Spleen (tissue), 11 donors: ENCODE measurements around the gene ATP7B. TPM values are rescaled to one million over a fixed set of nuclear protein-coding genes. Genes with fewer than 3 reads are reported as not detected.
A peak's percentile ranks its signal among the peaks of the same experiment; 100 is the strongest.

ENCODE experiments used
- DNase-seq: peaks from one replicate; pipeline ENCODE4 v3.0.0-alpha.2; 2020
- H3K27ac ChIP-seq, 8 donors: fragments of 200-600 bp; sonication (generic) in 7 of 8; 1 replicate in 4 of 8; 2 replicates in 4 of 8; pipeline versions ENCODE4 v1.5.0 to v1.8.0; 2016 to 2021; ENCODE audit warnings: inconsistent platforms in 4 of 8, mild to moderate bottlenecking in 4 of 8, moderate library complexity in 1 of 8
- H3K27me3 ChIP-seq, 7 donors: fragments of 200-600 bp; sonication (generic) in 6 of 7; replicated peaks in 1 of 7; 1 replicate in 4 of 7; 2 replicates in 3 of 7; pipeline versions ENCODE4 v1.5.0 to v1.8.0; 2016 to 2021; ENCODE audit warnings: inconsistent platforms in 3 of 7, mild to moderate bottlenecking in 1 of 7
- H3K36me3 ChIP-seq, 6 donors: fragments of 200-600 bp; sonication (generic) in 5 of 6; 1 replicate in 4 of 6; 2 replicates in 2 of 6; pipeline versions ENCODE4 v1.5.0 to v1.8.0; 2016 to 2021; ENCODE audit warnings: inconsistent platforms in 2 of 6
- H3K4me1 ChIP-seq, 6 donors: fragments of 200-600 bp; sonication (generic) in 5 of 6; 1 replicate in 3 of 6; 2 replicates in 3 of 6; pipeline versions ENCODE4 v1.5.0 to v1.8.0; 2016 to 2021; ENCODE audit warnings: inconsistent platforms in 3 of 6
- H3K4me3 ChIP-seq, 8 donors: fragments of 200-600 bp; sonication (generic) in 7 of 8; 1 replicate in 4 of 8; 2 replicates in 4 of 8; pipeline versions ENCODE4 v1.5.0 to v1.8.0; 2016 to 2021; ENCODE audit warnings: inconsistent platforms in 4 of 8, mild to moderate bottlenecking in 4 of 8, moderate library complexity in 2 of 8
- H3K9me3 ChIP-seq, 8 donors: fragments of 200-600 bp; sonication (generic) in 7 of 8; 1 replicate in 4 of 8; 2 replicates in 4 of 8; pipeline versions ENCODE4 v1.5.0 to v1.8.0; 2016 to 2021; ENCODE audit warnings: inconsistent platforms in 4 of 8
- POLR2A ChIP-seq, 3 donors: fragments of 450-650 bp; IDR thresholded peaks; one replicate each; pipeline ENCODE4 v1.5.1; 2017; ENCODE audit warnings: antibody characterized with exemption in 3 of 3, mild to moderate bottlenecking in 1 of 3
- POLR2AphosphoS5 ChIP-seq, 3 donors: sonication (generic); formaldehyde crosslinking; IDR thresholded peaks; one replicate each; pipeline ENCODE4 v1.5.1; 2017; ENCODE audit warnings: antibody characterized with exemption in 3 of 3
- WGBS, 5 donors: extraction: QIAGEN DNeasy Blood & Tissue Kit in 3 of 5; methylation state at CpG; one replicate each; pipeline versions ENCODE4 v1.1.5 to v1.1.7; 2013 to 2018; 5-methylcytosine and 5-hydroxymethylcytosine counted together
- intact Hi-C: fragments of 100-400 bp; cut with DNase I; formaldehyde crosslinking; loops from one replicate; pipeline ENCODE4 v1.15.0; 2023; ENCODE audit warnings: low total_unique reads
- polyA plus RNA-seq, 3 donors: library from polyadenylated mRNA; stranded (reverse); fragments of 200-250 nt; gene quantifications; one replicate each; pipeline ENCODE4 v1.2.1, GENCODE V29; 2013
- total RNA-seq, 7 donors: library from RNA; depleted of rRNA in 3 of 7; stranded (reverse); fragments of >200 nt in 3 of 7; fragmentation: NEBNext Ultra II Directional in 4 of 7; extraction: Animal tissue kit (Norgen Biotek cat#: 25700) in 4 of 7; gene quantifications; one replicate each; pipeline versions ENCODE4 v1.1.0 to v1.2.1, GENCODE V29; 2016 to 2021
- TF ChIP-seq, protein P1 (sequence below), 11 experiments: fragments of 200-600 bp in 7 of 11; fragments of 450-650 bp in 4 of 11; sonication (generic) in 4 of 11; IDR thresholded peaks in 8 of 11; conservative IDR thresholded peaks in 3 of 11; 1 replicate in 7 of 11; 2 replicates in 4 of 11; pipeline versions ENCODE4 v1.4.0 to v1.8.0; 2016 to 2021; ENCODE audit warnings: antibody characterized with exemption in 11 of 11, inconsistent platforms in 4 of 11, mild to moderate bottlenecking in 1 of 11
- donor health status: healthy with polysubstance abuse.
- donor health status: DM: no; HTN: no; CAD: no; lungs with moderate emphysema.
- donor health status: DM: no; HTN: no; CAD: no.
- donor health status: Bipolar disorder and iron deficiency.
- donor health status: healthy.
- donor health status: DM: no; HTN: no; CAD: no.
- donor health status: DM: yes; HTN: yes; CAD: no.

ATP7B gene
- total and polyA plus RNA-seq, 10 donors, result 0.17 to 3.7 (median 2.4) TPM

DNA sequence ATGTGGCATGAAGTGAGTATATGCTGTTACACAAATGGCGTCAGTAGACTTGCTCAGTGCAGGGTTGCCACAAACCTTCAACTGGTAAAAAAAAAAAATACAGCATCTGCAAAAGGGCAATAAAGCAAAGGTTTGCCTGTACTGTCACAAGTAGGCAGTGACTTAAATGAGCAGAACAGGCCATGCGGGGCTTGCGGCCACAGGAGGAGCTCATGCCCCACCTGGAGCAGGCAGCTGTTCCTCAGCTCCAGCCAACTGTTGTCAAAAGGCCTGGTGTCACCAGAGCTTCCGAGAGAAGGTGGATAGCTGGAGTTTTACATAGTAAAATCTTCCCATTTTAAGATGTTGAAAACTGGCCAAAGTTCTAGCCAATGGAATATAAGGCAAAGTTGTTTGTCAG is 7.7 kb downstream of the ATP7B start:
- no peak overlapping the region for H3K27ac ChIP-seq
- intact Hi-C loops, result loop anchor here (10.0 kb wide), 1 partner anchor 121 kb away; the partner anchor contains the start of gene NEK5
- no peak for DNase-seq
- H3K27me3 ChIP-seq, result peaks cover 0 to 6% (median 0%) of the 10 kb centered on the region in 7 donors
- 86 to 91% (median 89%) methylated on average over 4 of the region's 4 CpGs for WGBS, 5 donors
- no peaks in the 10 kb centered on the region for H3K9me3 ChIP-seq
- no peaks in the 10 kb centered on the region for H3K36me3 ChIP-seq
- TF ChIP-seq POLR2A (IDR thresholded peaks at IDR 0.05) (no peak), POLR2AphosphoS5 (IDR thresholded peaks at IDR 0.05) (no peak)
- TF ChIP-seq, protein P1, sequence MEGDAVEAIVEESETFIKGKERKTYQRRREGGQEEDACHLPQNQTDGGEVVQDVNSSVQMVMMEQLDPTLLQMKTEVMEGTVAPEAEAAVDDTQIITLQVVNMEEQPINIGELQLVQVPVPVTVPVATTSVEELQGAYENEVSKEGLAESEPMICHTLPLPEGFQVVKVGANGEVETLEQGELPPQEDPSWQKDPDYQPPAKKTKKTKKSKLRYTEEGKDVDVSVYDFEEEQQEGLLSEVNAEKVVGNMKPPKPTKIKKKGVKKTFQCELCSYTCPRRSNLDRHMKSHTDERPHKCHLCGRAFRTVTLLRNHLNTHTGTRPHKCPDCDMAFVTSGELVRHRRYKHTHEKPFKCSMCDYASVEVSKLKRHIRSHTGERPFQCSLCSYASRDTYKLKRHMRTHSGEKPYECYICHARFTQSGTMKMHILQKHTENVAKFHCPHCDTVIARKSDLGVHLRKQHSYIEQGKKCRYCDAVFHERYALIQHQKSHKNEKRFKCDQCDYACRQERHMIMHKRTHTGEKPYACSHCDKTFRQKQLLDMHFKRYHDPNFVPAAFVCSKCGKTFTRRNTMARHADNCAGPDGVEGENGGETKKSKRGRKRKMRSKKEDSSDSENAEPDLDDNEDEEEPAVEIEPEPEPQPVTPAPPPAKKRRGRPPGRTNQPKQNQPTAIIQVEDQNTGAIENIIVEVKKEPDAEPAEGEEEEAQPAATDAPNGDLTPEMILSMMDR (IDR thresholded peaks at IDR 0.05 in 8 of 11, conservative IDR thresholded peaks at IDR 0.05 in 3 of 11), result no peak
- H3K4me1 ChIP-seq, result no peaks in the 10 kb centered on the region
- no peak overlapping the region for H3K4me3 ChIP-seq

DNA sequence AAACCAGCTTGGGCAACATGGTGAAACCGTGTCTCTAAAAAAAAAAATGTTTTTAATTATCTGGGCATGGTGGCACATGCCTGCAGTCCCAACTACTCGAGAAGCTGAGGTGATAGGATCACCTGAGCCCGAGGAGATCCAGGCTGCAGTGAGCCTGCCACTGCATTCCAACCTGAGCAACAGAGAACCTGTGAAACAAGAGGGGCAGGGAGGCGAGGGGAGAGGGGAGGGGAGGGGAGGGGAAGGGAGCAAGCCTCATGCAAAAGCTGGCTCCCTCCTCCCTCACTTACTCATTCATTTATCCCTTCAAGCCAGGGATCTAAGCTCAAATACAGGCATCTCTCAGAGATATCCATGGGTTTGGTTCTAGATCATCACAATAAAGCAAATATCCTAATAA is 8.9 kb downstream of the ATP7B start:
- Histone ChIP-seq H3K36me3 (no peaks in the 10 kb centered on the region), H3K27me3 (peaks cover 0 to 6% (median 0%) of the 10 kb centered on the region in 7 donors), H3K9me3 (no peaks in the 10 kb centered on the region), H3K4me3 (no peak overlapping the region), H3K4me1 (no peaks in the 10 kb centered on the region), H3K27ac (no peak overlapping the region)
- no peak for DNase-seq
- WGBS, 5 donors, result 72 to 86% (median 79%) methylated on average over 3 to 4 of the region's 4 CpGs
- intact Hi-C loops, result loop anchor here (10.0 kb wide), 1 partner anchor 122 kb away; the partner anchor contains the start of gene NEK5
- TF ChIP-seq POLR2AphosphoS5 (IDR thresholded peaks at IDR 0.05), result no peak
- no peak for TF ChIP-seq POLR2A (IDR thresholded peaks at IDR 0.05)
- TF ChIP-seq, protein P1 (IDR thresholded peaks at IDR 0.05 in 8 of 11, conservative IDR thresholded peaks at IDR 0.05 in 3 of 11), result no peak

DNA sequence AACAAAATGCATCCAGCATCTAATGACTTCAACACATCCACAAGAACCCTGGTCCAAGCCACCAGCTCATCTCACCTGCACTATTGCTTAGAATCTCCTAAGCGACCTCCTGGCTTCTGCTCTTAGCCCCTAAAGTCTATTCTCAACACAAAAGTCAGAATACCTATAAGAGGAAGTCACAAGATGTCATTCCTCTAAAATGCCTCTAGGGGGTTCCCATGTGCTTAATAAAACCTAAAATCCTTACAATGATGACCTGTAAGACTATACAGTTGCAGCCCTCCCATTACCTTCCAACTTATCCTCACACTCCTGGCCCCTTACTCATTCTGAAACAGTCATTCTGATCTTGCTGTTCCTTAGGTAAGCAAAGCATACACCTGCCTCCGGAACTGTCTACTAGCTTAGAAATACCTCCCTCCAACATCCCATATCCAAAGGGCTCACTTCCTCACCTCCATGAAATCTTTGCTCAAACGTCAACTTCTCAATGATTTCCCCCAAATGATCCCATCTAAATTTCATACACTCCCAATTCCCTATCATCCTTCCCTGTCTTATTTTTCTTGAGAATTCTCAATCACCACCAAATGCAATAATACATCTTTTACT is 10.0 kb downstream of the ATP7B start:
- TF ChIP-seq, protein P1 (IDR thresholded peaks at IDR 0.05 in 8 of 11, conservative IDR thresholded peaks at IDR 0.05 in 3 of 11), result peak; percentile 37 to 80 (median 72)
- no peak for TF ChIP-seq POLR2A (IDR thresholded peaks at IDR 0.05)
- no peak for TF ChIP-seq POLR2AphosphoS5 (IDR thresholded peaks at IDR 0.05)
- Histone ChIP-seq H3K36me3 (no peaks in the 10 kb centered on the region), H3K4me3 (no peak overlapping the region), H3K27me3 (peaks cover 0 to 6% (median 0%) of the 10 kb centered on the region in 7 donors), H3K4me1 (peaks cover 0 to under 1% (median 0%) of the 10 kb centered on the region in 6 donors), H3K9me3 (no peaks in the 10 kb centered on the region), H3K27ac (no peak overlapping the region)
- no peak for DNase-seq
- 45 to 50% (median 49%) methylated on average over 3 of the region's 3 CpGs for WGBS, 5 donors
- intact Hi-C loops, result loop anchor here (10.0 kb wide), 1 partner anchor 124 kb away; the partner anchor contains the start of gene NEK5

DNA sequence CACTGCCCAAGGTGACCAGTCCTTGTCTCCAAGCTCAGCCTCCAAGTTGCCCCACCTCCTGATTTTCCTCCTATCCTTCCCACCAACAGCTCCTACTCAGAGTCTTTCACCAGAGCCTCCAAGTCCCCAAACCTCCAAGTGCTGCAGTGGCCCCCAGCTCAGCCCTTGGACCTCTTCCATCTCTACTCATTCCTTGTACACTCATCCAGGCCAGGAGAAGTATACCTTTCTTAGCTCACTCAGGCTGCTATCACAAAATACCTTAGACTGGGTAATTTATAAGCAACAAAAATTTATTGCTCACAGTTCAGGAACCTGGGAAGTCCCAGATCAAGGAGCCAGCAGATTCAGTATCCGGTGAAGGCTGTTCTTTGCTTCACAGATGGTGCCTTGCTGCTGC is 11.3 kb downstream of the ATP7B start:
- H3K9me3 ChIP-seq, result no peaks in the 10 kb centered on the region
- no peaks in the 10 kb centered on the region for H3K36me3 ChIP-seq
- TF ChIP-seq POLR2AphosphoS5 (IDR thresholded peaks at IDR 0.05) (no peak), POLR2A (IDR thresholded peaks at IDR 0.05) (no peak)
- TF ChIP-seq, protein P1 (IDR thresholded peaks at IDR 0.05 in 8 of 11, conservative IDR thresholded peaks at IDR 0.05 in 3 of 11), result no peak
- 73 to 100% (median 81%) methylated on average over 1 of the region's 1 CpG for WGBS, 5 donors
- H3K27me3 ChIP-seq, result peaks cover 0 to 6% (median 0%) of the 10 kb centered on the region in 7 donors
- DNase-seq, result no peak
- H3K4me3 ChIP-seq, result no peak overlapping the region
- peaks cover 0 to 14% (median 6%) of the 10 kb centered on the region in 6 donors for H3K4me1 ChIP-seq
- intact Hi-C loops, result loop anchor here (10.0 kb wide), 1 partner anchor 125 kb away; the partner anchor contains the start of gene NEK5
- no peak overlapping the region for H3K27ac ChIP-seq
